ENCODE data around the gene ARMC8.

Gene ARMC8

GRCh38 chr3:138253609-138254008 is 66.5 kb downstream of the ARMC8 start:
- no peak for DNase-seq

DNA sequence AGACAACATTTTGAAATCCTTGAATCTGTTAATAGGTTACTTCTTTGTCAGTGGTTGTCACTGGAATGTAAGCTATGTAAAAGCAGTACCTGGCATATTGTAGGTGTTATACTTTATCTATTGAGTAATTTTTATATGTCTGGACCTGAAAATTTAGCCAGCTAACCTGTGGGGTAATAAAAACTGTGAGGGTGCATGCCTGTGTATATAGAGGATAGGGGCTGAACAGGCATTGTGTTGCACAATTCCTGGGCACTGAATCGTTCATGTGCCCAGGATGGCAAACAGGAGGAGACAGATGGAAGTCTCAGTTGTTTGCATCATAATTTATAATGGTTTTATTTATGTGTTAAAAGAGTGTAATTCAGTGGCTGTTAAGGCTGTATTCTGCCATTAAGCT is 67.1 kb downstream of the ARMC8 start:
- no peak for DNase-seq

DNA sequence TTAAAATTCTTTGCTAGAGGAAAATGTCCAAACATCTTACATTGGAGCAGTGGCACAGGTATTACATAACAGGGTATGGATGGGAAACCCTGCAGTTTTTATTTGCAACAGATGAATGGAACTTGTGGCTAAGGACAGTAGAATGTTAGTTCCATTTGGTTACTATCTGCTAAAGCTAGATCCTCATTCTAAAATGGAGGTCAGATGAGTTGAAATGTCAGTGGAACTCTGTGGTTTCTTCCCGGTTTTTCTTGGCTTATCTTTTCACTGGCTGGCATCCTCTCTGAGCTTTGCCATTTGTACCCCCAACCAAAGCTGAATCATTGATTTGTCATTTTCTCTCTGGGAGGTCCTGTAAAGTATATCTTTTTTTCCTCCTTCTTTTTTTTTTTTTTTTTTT is 68.9 kb downstream of the ARMC8 start:
- DNase-seq = peak; percentile 19

GRCh38 chr3:138257986-138258385 is 70.9 kb downstream of the ARMC8 start:
- DNase-seq = no peak

DNA sequence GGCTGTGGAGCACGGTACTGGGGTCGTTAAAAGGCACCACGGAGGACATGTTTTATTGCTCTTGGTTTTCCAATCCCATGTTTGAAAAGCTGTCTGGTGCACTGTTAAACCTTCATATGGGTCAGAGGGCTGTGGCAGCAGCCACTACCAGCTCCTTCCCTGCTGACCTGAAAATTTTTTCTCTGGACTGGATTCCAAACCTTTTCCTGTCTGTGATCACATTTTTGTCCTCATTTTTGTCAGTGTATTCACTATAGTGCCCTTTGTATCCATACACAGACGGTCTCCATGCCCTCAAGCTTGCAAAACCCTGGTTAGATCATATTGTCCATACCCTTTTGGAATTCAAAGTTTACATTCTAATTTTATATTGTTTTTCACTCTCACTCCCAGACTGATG is 72.0 kb downstream of the ARMC8 start:
- no peak for DNase-seq

- DNase-seq = no peak
These were observed 73.5 kb downstream of the ARMC8 start for GRCh38 chr3:138260611-138261010.

GRCh38 chr3:138263104-138263503 is 76.0 kb downstream of the ARMC8 start:
- DNase-seq = no peak

- no peak for DNase-seq
These were observed 78.6 kb downstream of the ARMC8 start for GRCh38 chr3:138265745-138266144.

- no peak for DNase-seq
These were observed 80.0 kb downstream of the ARMC8 start for GRCh38 chr3:138267083-138267482.

DNA sequence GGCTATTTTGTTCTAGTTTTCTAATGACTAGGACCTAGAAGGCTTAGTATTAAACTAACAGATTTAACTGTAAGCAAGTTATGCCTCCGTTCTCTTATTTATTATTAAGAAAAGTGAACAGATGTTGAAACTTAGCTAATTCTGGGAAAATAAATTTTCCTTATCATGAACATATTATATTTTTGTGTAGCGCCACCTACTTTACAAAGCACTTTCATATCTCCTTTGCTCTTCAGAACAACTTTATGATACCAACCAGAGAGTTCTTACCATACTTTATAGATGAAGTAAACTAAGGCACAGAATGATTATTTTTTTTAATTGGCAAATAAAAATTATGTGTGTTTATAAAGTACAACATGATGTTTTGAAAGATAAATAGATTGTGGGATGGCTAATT is 83.1 kb downstream of the ARMC8 start:
- DNase-seq = no peak

- DNase-seq = no peak
These were observed 84.2 kb downstream of the ARMC8 start for GRCh38 chr3:138271189-138271794.

DNA sequence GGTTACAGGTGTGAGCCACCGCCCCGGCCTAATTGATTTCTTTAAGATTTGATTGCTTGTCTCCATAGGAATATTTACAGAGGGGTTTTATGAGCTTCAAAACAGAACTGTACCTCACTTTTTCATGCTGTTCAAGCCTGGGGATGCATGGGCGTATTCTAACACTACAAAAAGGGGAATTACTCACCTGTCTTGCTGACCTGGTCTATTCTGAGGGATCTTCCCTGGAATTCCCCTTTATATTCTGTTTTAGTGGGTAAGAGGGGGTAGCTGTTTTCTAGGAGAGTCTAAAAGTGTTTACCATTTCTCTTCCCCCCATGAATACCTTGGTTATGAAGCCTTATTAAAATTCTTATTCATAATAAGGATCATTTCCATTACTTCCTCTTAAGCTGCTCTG is 94.5 kb downstream of the ARMC8 start:
- DNase-seq = no peak

GRCh38 chr3:138282836-138283235 is 95.7 kb downstream of the ARMC8 start:
- no peak for DNase-seq

- no peak for DNase-seq
These were observed 97.0 kb downstream of the ARMC8 start for GRCh38 chr3:138284079-138284478.

GRCh38 chr3:138284957-138285477 is 97.9 kb downstream of the ARMC8 start:
- no peak for DNase-seq

GRCh38 chr3:138289260-138289659 is 102.2 kb downstream of the ARMC8 start:
- DNase-seq = no peak

DNA sequence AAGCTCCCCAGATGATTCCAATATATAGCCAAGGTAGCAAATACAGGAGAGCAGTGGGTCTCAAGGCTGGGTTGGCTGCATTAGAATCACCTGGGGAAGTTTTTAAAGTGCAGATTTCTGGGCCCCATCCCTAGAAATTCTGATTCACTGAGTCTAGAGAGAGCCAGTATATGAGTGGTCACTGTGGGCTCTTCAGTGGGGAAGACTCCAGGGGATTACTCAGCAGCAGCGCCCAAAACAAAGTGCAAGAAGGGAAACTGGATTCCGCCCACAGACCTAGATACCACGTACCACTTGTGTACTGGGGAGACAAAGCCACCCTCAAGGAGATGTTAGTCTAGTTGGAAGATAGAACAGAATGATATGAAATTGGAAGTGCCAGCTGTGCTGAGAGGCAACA is 102.6 kb downstream of the ARMC8 start:
- no peak for DNase-seq

- no peak for DNase-seq
These were observed 109.5 kb downstream of the ARMC8 start for GRCh38 chr3:138296639-138297038.

- DNase-seq = no peak
These were observed 110.0 kb downstream of the ARMC8 start for GRCh38 chr3:138297059-138297607.

- no peak for DNase-seq
These were observed 110.8 kb downstream of the ARMC8 start for GRCh38 chr3:138297876-138298275.

GRCh38 chr3:138300647-138301046 is 113.5 kb downstream of the ARMC8 start:
- DNase-seq = no peak

DNA sequence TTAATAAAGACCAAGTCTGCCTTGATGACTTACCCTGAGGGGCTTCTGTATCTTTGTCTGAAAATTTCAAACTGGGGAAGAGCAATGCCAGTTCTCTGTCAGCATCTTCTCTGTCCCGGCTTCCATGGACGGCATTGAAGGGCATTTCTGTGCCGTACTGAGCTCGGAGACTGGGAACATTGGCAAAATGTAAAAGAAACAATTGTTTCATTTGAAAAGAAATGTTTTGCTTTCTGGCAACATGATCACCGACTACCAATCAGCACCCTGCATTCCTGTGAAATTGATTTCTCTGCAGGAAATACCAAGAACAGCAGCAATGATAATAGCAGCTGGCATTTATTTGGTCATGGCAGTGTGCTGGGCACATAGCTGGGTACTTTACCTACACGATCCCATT is 116.4 kb downstream of the ARMC8 start:
- no peak for DNase-seq

- no peak for DNase-seq
These were observed 120.8 kb downstream of the ARMC8 start for GRCh38 chr3:138307899-138308298.

DNA sequence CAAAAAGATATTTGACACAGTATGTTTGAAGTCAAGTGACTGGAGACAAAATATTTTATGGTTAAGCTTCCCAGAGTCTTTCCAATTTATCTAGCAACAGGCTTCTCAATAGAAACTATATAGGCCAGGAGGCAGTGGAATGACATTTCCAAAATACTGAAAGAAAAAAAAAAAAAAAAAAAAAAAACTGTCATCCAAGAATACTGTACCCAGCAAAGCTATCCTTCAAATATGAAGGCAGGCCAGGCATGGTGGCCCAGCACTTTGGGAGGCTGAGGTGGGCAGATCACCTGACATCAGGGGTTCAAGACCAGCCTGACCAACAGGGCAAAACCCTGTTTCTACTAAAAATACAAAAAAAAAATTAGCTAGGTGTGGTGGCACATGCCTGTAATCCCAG is 121.7 kb downstream of the ARMC8 start:
- no peak for DNase-seq

DNA sequence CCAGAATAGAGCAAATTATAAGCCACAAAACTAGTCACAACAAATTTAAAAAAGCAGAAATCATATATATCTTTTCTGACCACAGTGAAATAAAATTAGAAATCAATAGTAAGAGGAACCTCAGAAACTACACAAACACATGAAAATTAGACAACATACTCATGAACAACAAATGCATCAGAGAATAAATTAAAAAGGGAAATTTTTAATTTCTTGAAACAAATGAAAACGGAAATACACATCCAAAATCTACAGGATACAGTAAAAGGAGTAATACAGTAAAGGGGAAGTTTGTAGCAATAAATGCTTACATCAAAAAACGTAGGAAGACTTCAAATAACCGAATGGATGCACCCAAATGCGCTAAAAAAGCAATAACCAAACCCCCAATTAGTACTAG is 123.4 kb downstream of the ARMC8 start:
- no peak for DNase-seq

Measured in fibroblast of skin of scalp (primary cell).